ENCODE results near the gene MED10. TPM values are rescaled to one million over a fixed set of nuclear protein-coding genes. Genes with fewer than 3 reads are reported as not detected.

MED10 gene
- total RNA-seq, 1 experiment from 2014 or later: 94.0 TPM

DNA sequence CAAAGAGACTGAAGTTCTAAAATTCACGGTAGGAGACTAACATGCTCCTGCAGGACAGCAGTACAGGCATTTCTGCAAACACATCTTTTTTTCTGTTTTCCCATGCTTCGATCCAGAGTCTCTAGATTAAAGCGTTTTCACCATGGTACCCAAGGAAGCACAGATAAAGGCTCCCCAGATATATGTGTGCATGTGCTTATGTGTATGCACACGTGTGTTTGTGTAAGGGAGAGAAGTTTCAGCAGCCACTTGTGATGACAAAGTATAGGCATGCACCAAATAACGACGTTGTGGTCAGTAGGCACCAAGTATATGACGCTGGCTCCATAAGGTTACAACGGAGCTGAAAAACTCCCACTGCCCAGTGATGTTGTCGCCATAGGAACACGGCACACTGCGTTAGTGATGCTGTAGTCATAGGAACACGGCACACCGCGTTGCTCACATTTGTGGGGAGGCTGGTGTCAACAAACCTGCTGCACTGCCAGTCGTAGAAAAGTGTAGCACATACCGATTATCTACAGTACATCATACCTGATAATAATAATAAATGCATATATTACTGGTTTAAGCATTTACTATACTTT is 21.7 kb downstream of the MED10 start:
- no TSS peak for BruUV-seq (replicated peaks)
- CTCF ChIA-PET: no interaction called here

DNA sequence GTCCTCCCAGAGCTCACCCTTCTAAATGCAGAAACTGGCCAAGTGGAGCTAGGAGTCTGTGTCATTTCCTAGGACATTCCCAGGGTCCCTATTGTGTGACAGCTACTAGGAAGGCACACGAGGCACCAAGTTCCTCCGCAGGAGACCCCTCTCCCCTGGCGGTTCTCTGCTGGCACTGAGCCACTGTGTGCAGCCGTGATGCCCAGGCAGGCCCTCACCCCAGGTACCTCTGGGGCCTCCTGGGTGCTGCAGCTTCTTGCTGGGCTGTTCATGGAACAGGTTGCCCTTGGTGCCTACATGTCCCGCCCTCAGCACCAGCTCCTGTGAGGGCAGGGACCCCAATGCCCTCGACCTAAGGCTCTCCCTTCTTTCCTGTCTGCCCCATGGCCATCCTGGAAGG is 23.1 kb downstream of the MED10 start:
- no peaks in the 10 kb centered on the region for H3K27me3 ChIP-seq (ENCODE audit: low read length)
- ATAC-seq: no peak
- H3K9ac ChIP-seq (ENCODE audit: low read length): no peak overlapping the region
- H3K9me2 ChIP-seq (replicated peaks; ENCODE audit: low read length): no peaks in the 10 kb centered on the region
- H3K4me3 ChIP-seq (ENCODE audit: low read length): no peak overlapping the region
- POLR2A ChIA-PET (ENCODE audit: unreplicated experiment): no interaction called here
- H3K79me2 ChIP-seq (ENCODE audit: low read length): no peaks in the 10 kb centered on the region
- peaks cover 8% of the 10 kb centered on the region for H3K4me1 ChIP-seq (ENCODE audit: insufficient read depth, low read length)
- BruUV-seq (replicated peaks): no TSS peak
- H3K9me3 ChIP-seq (ENCODE audit: low read length): no peaks in the 10 kb centered on the region
- H3F3A ChIP-seq (ENCODE audit: low read length, unreplicated experiment): no peaks in the 10 kb centered on the region
- no peak overlapping the region for H2AFZ ChIP-seq (ENCODE audit: low read length)
- H3K4me2 ChIP-seq (ENCODE audit: low read length): no peak overlapping the region
- H3K36me3 ChIP-seq (ENCODE audit: low read depth, low read length): no peaks in the 10 kb centered on the region
- no peak overlapping the region for H3K27ac ChIP-seq (ENCODE audit: low read length)
- DNase-seq: no peak
- no peaks in the 10 kb centered on the region for H4K20me1 ChIP-seq (ENCODE audit: low read length)
- CTCF ChIA-PET: no interaction called here
- TF ChIP-seq EZH2phosphoT487 (IDR thresholded peaks at IDR 0.05; ENCODE audit: borderline replicate concordance, low read length): no peak
- TF ChIP-seq EZH2 (IDR thresholded peaks at IDR 0.05; ENCODE audit: low read length, unreplicated experiment): no peak
- TF ChIP-seq, protein P1, sequence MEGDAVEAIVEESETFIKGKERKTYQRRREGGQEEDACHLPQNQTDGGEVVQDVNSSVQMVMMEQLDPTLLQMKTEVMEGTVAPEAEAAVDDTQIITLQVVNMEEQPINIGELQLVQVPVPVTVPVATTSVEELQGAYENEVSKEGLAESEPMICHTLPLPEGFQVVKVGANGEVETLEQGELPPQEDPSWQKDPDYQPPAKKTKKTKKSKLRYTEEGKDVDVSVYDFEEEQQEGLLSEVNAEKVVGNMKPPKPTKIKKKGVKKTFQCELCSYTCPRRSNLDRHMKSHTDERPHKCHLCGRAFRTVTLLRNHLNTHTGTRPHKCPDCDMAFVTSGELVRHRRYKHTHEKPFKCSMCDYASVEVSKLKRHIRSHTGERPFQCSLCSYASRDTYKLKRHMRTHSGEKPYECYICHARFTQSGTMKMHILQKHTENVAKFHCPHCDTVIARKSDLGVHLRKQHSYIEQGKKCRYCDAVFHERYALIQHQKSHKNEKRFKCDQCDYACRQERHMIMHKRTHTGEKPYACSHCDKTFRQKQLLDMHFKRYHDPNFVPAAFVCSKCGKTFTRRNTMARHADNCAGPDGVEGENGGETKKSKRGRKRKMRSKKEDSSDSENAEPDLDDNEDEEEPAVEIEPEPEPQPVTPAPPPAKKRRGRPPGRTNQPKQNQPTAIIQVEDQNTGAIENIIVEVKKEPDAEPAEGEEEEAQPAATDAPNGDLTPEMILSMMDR (conservative IDR thresholded peaks at IDR 0.05; ENCODE audit: low read depth, low read length): no peak
- intact Hi-C loops (cut with micrococcal nuclease): no loop called here

More for the DNA sequence above, 21.7 kb downstream of the MED10 start:
- H3F3A ChIP-seq (ENCODE audit: low read length, unreplicated experiment): no peaks in the 10 kb centered on the region
- DNase-seq (no peak), ATAC-seq (no peak)
- intact Hi-C loops (cut with micrococcal nuclease): no loop called here
- H3K27ac ChIP-seq (ENCODE audit: low read length): no peak overlapping the region
- no peaks in the 10 kb centered on the region for H3K9me3 ChIP-seq (ENCODE audit: low read length)
- H3K4me1 ChIP-seq (ENCODE audit: insufficient read depth, low read length): peaks cover 10% of the 10 kb centered on the region
- TF ChIP-seq EZH2 (IDR thresholded peaks at IDR 0.05; ENCODE audit: low read length, unreplicated experiment) (no peak), EZH2phosphoT487 (IDR thresholded peaks at IDR 0.05; ENCODE audit: borderline replicate concordance, low read length) (no peak)
- TF ChIP-seq, protein P1 (conservative IDR thresholded peaks at IDR 0.05; ENCODE audit: low read depth, low read length): no peak
- no peaks in the 10 kb centered on the region for H3K79me2 ChIP-seq (ENCODE audit: low read length)
- H3K9me2 ChIP-seq (replicated peaks; ENCODE audit: low read length): no peaks in the 10 kb centered on the region
- H3K4me2 ChIP-seq (ENCODE audit: low read length): no peak overlapping the region
- no peak overlapping the region for H3K9ac ChIP-seq (ENCODE audit: low read length)
- no peaks in the 10 kb centered on the region for H3K27me3 ChIP-seq (ENCODE audit: low read length)
- POLR2A ChIA-PET (ENCODE audit: unreplicated experiment): no interaction called here
- no peaks in the 10 kb centered on the region for H3K36me3 ChIP-seq (ENCODE audit: low read depth, low read length)
- no peak overlapping the region for H2AFZ ChIP-seq (ENCODE audit: low read length)
- no peak overlapping the region for H3K4me3 ChIP-seq (ENCODE audit: low read length)
- no peaks in the 10 kb centered on the region for H4K20me1 ChIP-seq (ENCODE audit: low read length)

DNA sequence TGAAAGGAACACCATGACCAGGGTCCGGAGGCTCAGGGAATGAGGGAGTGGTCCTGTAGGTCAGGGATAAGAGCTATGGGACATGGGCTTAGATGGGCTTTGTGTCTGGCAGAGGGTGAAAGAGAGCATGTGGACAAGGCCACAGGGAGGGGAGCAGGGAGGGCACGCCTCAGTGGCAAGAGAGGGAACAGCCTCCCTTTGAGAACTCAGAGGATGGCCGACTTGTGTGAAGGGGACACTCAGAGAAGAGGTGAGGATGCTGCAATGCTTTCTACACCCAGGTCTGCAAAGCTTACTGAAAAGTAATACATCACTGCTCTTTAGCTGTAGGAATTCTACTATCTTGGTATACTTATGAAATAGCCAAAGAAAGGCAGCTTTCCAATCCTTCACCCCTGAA is 23.5 kb downstream of the MED10 start:
- H3K4me2 ChIP-seq (ENCODE audit: low read length): no peak overlapping the region
- no peaks in the 10 kb centered on the region for H3K36me3 ChIP-seq (ENCODE audit: low read depth, low read length)
- POLR2A ChIA-PET (ENCODE audit: unreplicated experiment): no interaction called here
- no peak overlapping the region for H3K9ac ChIP-seq (ENCODE audit: low read length)
- H3K4me1 ChIP-seq (ENCODE audit: insufficient read depth, low read length): peaks cover 3% of the 10 kb centered on the region
- no TSS peak for BruUV-seq (replicated peaks)
- ATAC-seq (no peak), DNase-seq (no peak)
- no peaks in the 10 kb centered on the region for H3K9me2 ChIP-seq (replicated peaks; ENCODE audit: low read length)
- H2AFZ ChIP-seq (ENCODE audit: low read length): no peak overlapping the region
- H3K79me2 ChIP-seq (ENCODE audit: low read length): no peaks in the 10 kb centered on the region
- intact Hi-C loops (cut with micrococcal nuclease): no loop called here
- H4K20me1 ChIP-seq (ENCODE audit: low read length): no peaks in the 10 kb centered on the region
- no peak for TF ChIP-seq EZH2phosphoT487 (IDR thresholded peaks at IDR 0.05; ENCODE audit: borderline replicate concordance, low read length)
- no peak for TF ChIP-seq EZH2 (IDR thresholded peaks at IDR 0.05; ENCODE audit: low read length, unreplicated experiment)
- TF ChIP-seq, protein P1 (conservative IDR thresholded peaks at IDR 0.05; ENCODE audit: low read depth, low read length): no peak
- H3F3A ChIP-seq (ENCODE audit: low read length, unreplicated experiment): no peaks in the 10 kb centered on the region
- H3K27ac ChIP-seq (ENCODE audit: low read length): no peak overlapping the region
- H3K4me3 ChIP-seq (ENCODE audit: low read length): no peak overlapping the region
- no peaks in the 10 kb centered on the region for H3K9me3 ChIP-seq (ENCODE audit: low read length)
- H3K27me3 ChIP-seq (ENCODE audit: low read length): no peaks in the 10 kb centered on the region
- CTCF ChIA-PET: no interaction called here
